CD4-positive, alpha-beta T cell (primary cell): ENCODE measurements around the gene TDRD7. TPM values are rescaled to one million over a fixed set of nuclear protein-coding genes. Genes with fewer than 3 reads are reported as not detected.

Source experiments
- ATAC-seq: fragments of 200-7000 bp; cut with Tn5 transposase; one replicate; pipeline ENCODE4 v1.10.0; 2022; ENCODE audit warnings: mild to moderate bottlenecking; ENCODE audit not compliant: poor library complexity
- CTCF ChIA-PET: fragments of 350-600 bp; sonication (Branson Sonifier 250); formaldehyde crosslinking; loops from one replicate; lab custom pipeline; 2021; ENCODE audit warnings: antibody characterized with exemption, inconsistent platforms; lab: Charles Lee
- POLR2A ChIA-PET: fragments of 350-600 bp; sonication (Branson Sonifier 250); formaldehyde crosslinking; loops from one replicate; lab custom pipeline; 2021; ENCODE audit warnings: antibody characterized with exemption, inconsistent platforms; lab: Charles Lee
- DNase-seq, 14 experiments: peaks; one replicate each; pipeline ENCODE4 v3.0.0-alpha.2; 2013 to 2020; ENCODE audit warnings: mixed read lengths in 2 of 14
- H3K27ac ChIP-seq, 2 donors: one replicate each; pipeline versions ENCODE4 v1.5.1 to v1.7.0; 2013; ENCODE audit warnings: low read length in 2 of 2, low read depth in 1 of 2, mild to moderate bottlenecking in 1 of 2
- H3K27me3 ChIP-seq, 2 experiments: 1 replicate in 1 of 2; 2 replicates in 1 of 2; pipeline versions ENCODE4 v1.6.1 to v1.7.0; 2013; ENCODE audit warnings: low read length in 2 of 2, control low read depth in 1 of 2, mild to moderate bottlenecking in 1 of 2, moderate library complexity in 1 of 2; ENCODE audit not compliant: insufficient read depth in 2 of 2, control insufficient read depth in 1 of 2
- H3K36me3 ChIP-seq: one replicate; pipeline ENCODE4 v1.6.1; 2013; ENCODE audit warnings: low read length, control low read depth; ENCODE audit not compliant: insufficient read depth
- H3K4me1 ChIP-seq: one replicate; pipeline ENCODE4 v1.6.1; 2013; ENCODE audit warnings: low read length, control low read depth; ENCODE audit not compliant: insufficient read depth
- H3K4me3 ChIP-seq: one replicate; pipeline ENCODE4 v1.5.1; 2013; ENCODE audit warnings: mild to moderate bottlenecking, low read length, moderate library complexity
- H3K9me3 ChIP-seq, 2 experiments: 1 replicate in 1 of 2; 2 replicates in 1 of 2; pipeline versions ENCODE4 v1.6.1 to v1.7.0; 2013; ENCODE audit warnings: low read length in 2 of 2, mild to moderate bottlenecking in 2 of 2, control low read depth in 1 of 2, moderate library complexity in 1 of 2; ENCODE audit not compliant: control insufficient read depth in 1 of 2, insufficient read depth in 1 of 2
- H3K27ac Mint-ChIP-seq: one replicate; pipeline ENCODE4 v1.8.0; 2020; ENCODE audit warnings: mixed read lengths
- H3K27me3 Mint-ChIP-seq: one replicate; pipeline ENCODE4 v1.8.0; 2021; ENCODE audit warnings: mixed read lengths
- H3K36me3 Mint-ChIP-seq: one replicate; pipeline ENCODE4 v1.8.0; 2021; ENCODE audit warnings: low read depth, mixed read lengths
- H3K4me1 Mint-ChIP-seq: one replicate; pipeline ENCODE4 v1.8.0; 2021; ENCODE audit warnings: low read depth, mixed read lengths
- H3K4me3 Mint-ChIP-seq: one replicate; pipeline ENCODE4 v1.8.0; 2020; ENCODE audit warnings: mild to moderate bottlenecking, mixed read lengths
- H3K9me3 Mint-ChIP-seq: one replicate; pipeline ENCODE4 v1.8.0; 2020; ENCODE audit warnings: mixed read lengths
- intact Hi-C, 2 experiments: fragments of 100-400 bp; cut with DNase I in 1 of 2; cut with micrococcal nuclease in 1 of 2; formaldehyde crosslinking; loops; one replicate each; pipeline versions ENCODE4 v1.15.1 to v1.9.0; 2023 to 2025; cut with DNase I, micrococcal nuclease
- total RNA-seq, 174 experiments: library from RNA in 2 of 174; stranded (reverse) in 2 of 174; gene quantifications; one replicate each; pipeline ENCODE4 v1.2.3 and lab custom pipeline; 2021 to 2026
- TF ChIP-seq, protein P1 (sequence below): fragments of 200-600 bp; IDR thresholded peaks from one replicate; pipeline ENCODE4 v1.8.0; 2022; ENCODE audit warnings: antibody characterized with exemption, mild to moderate bottlenecking

The TDRD7 gene
- total RNA-seq, 2 experiments from 2014 or later: 3.3 to 3.6 TPM

- ChIA-PET POLR2A (no interaction called here), CTCF (no interaction called here)
- Mint-ChIP-seq H3K4me3 (no peak overlapping the region), H3K36me3 (peaks cover 96% of the 10 kb centered on the region), H3K27me3 (no peaks in the 10 kb centered on the region), H3K4me1 (no peaks in the 10 kb centered on the region), H3K27ac (no peak overlapping the region), H3K9me3 (peaks cover 10% of the 10 kb centered on the region)
- no peak for ATAC-seq
- no peak overlapping the region for H3K4me3 ChIP-seq
- no peaks in the 10 kb centered on the region for H3K4me1 ChIP-seq
- TF ChIP-seq, protein P1, sequence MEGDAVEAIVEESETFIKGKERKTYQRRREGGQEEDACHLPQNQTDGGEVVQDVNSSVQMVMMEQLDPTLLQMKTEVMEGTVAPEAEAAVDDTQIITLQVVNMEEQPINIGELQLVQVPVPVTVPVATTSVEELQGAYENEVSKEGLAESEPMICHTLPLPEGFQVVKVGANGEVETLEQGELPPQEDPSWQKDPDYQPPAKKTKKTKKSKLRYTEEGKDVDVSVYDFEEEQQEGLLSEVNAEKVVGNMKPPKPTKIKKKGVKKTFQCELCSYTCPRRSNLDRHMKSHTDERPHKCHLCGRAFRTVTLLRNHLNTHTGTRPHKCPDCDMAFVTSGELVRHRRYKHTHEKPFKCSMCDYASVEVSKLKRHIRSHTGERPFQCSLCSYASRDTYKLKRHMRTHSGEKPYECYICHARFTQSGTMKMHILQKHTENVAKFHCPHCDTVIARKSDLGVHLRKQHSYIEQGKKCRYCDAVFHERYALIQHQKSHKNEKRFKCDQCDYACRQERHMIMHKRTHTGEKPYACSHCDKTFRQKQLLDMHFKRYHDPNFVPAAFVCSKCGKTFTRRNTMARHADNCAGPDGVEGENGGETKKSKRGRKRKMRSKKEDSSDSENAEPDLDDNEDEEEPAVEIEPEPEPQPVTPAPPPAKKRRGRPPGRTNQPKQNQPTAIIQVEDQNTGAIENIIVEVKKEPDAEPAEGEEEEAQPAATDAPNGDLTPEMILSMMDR: no peak
- peaks cover 0 to 17% of the 10 kb centered on the region in 2 experiments for H3K9me3 ChIP-seq
- H3K27ac ChIP-seq: no peak overlapping the region
- DNase-seq: no peak
- intact Hi-C loops: no loop called here
- H3K36me3 ChIP-seq: peaks cover 38% of the 10 kb centered on the region
- no peaks in the 10 kb centered on the region for H3K27me3 ChIP-seq
Observed at GRCh38 chr9:97484134-97484533, 72.2 kb downstream of the TDRD7 start.

DNA sequence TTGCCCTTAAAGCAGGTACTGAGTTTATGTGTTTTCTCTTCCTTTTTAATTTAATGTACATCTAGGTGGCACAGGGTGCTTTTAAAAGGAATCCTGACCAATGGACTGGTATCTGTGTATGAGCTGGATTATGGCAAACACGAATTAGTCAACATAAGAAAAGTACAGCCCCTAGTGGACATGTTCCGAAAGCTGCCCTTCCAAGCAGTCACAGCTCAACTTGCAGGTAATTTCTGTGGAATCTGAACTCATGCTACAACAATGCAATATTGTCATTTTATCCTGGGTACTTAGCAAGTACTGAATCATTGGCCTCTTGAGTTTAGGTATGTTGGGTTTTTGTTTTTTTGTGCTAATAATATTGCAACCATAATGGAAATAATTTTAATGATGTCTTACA is 75.2 kb downstream of the TDRD7 start:
- H3K27me3 Mint-ChIP-seq: no peaks in the 10 kb centered on the region
- POLR2A ChIA-PET: no interaction called here
- CTCF ChIA-PET: no interaction called here
- H3K4me1 ChIP-seq: no peaks in the 10 kb centered on the region
- H3K36me3 Mint-ChIP-seq: peaks cover 96% of the 10 kb centered on the region
- no peak overlapping the region for H3K27ac ChIP-seq
- DNase-seq (no peak), ATAC-seq (no peak)
- no peaks in the 10 kb centered on the region for H3K4me1 Mint-ChIP-seq
- peaks cover 29% of the 10 kb centered on the region for H3K36me3 ChIP-seq
- intact Hi-C loops: no loop called here
- no peak overlapping the region for H3K27ac Mint-ChIP-seq
- H3K4me3 ChIP-seq: no peak overlapping the region
- no peaks in the 10 kb centered on the region for H3K27me3 ChIP-seq
- peaks cover 0 to 11% of the 10 kb centered on the region in 2 experiments for H3K9me3 ChIP-seq
- H3K9me3 Mint-ChIP-seq: peaks cover 10% of the 10 kb centered on the region
- no peak overlapping the region for H3K4me3 Mint-ChIP-seq
- TF ChIP-seq, protein P1: no peak

- Histone ChIP-seq H3K4me1 (no peaks in the 10 kb centered on the region), H3K9me3 (peaks cover 0 to 10% of the 10 kb centered on the region in 2 experiments), H3K4me3 (no peak overlapping the region), H3K27ac (no peak overlapping the region), H3K36me3 (peaks cover 27% of the 10 kb centered on the region), H3K27me3 (no peaks in the 10 kb centered on the region)
- Mint-ChIP-seq H3K27me3 (no peaks in the 10 kb centered on the region), H3K36me3 (peaks cover 96% of the 10 kb centered on the region), H3K4me3 (no peak overlapping the region), H3K9me3 (peaks cover 10% of the 10 kb centered on the region), H3K4me1 (no peaks in the 10 kb centered on the region), H3K27ac (no peak overlapping the region)
- ATAC-seq (no peak), DNase-seq (no peak)
- intact Hi-C loops: no loop called here
- POLR2A ChIA-PET: no interaction called here
- TF ChIP-seq, protein P1: no peak
- CTCF ChIA-PET: no interaction called here
Observed at GRCh38 chr9:97487861-97488260, 76.0 kb downstream of the TDRD7 start.
